Measurements from ENCODE around the gene LYST. TPM values are rescaled to one million over a fixed set of nuclear protein-coding genes. Genes with fewer than 3 reads are reported as not detected.

Gene LYST
- total RNA-seq, 2 experiments from 2014 or later: 4.0 to 8.2 TPM

GRCh38 chr1:235802573-235803346, 63.9 kb downstream of the LYST start:
- no peaks in the 10 kb centered on the region for H3K4me1 ChIP-seq (ENCODE audit: insufficient read depth, low read length, poor library complexity, severe bottlenecking)
- H3K4me2 ChIP-seq (ENCODE audit: low read length): no peak overlapping the region
- H3K27ac ChIP-seq (ENCODE audit: low read depth, low read length, poor library complexity, severe bottlenecking): no peak overlapping the region
- no peak overlapping the region for H3K4me3 ChIP-seq (ENCODE audit: low read depth, low read length, poor library complexity, severe bottlenecking)
- H3K36me3 ChIP-seq (ENCODE audit: insufficient read depth, low read length): no peaks in the 10 kb centered on the region
- H3K9me3 ChIP-seq (ENCODE audit: low read length): no peaks in the 10 kb centered on the region
- no peak for DNase-seq (ENCODE audit: low spot score)
- H3K79me2 ChIP-seq (ENCODE audit: insufficient read depth, low read depth, low read length): no peaks in the 10 kb centered on the region
- no peak for TF ChIP-seq CTCF (conservative IDR thresholded peaks at IDR 0.05; ENCODE audit: low read length)
- no peak for TF ChIP-seq EZH2phosphoT487 (IDR thresholded peaks at IDR 0.05; ENCODE audit: borderline replicate concordance, low read depth, low read length)
- POLR2A ChIA-PET: no interaction called here
- H4K20me1 ChIP-seq (ENCODE audit: insufficient read depth, low read length): no peaks in the 10 kb centered on the region
- no peak overlapping the region for H2AFZ ChIP-seq (ENCODE audit: low read length)
- no TSS peak for BruUV-seq (replicated peaks)
- no peaks in the 10 kb centered on the region for H3K9me2 ChIP-seq (ENCODE audit: insufficient read depth, low read length)
- CTCF ChIA-PET (ENCODE audit: unreplicated experiment): interaction anchor here (1.0 kb wide), 1 partner anchor 40 kb away, joined by 3 read pairs; no protein-coding TSS in a partner anchor
- intact Hi-C loops (cut with micrococcal nuclease; ENCODE audit: unreplicated experiment): no loop called here

- Histone ChIP-seq H3K9me2 (ENCODE audit: insufficient read depth, low read length) (no peaks in the 10 kb centered on the region), H3K27ac (ENCODE audit: low read depth, low read length, poor library complexity, severe bottlenecking) (no peak overlapping the region), H2AFZ (ENCODE audit: low read length) (no peak overlapping the region), H3K4me1 (ENCODE audit: insufficient read depth, low read length, poor library complexity, severe bottlenecking) (no peaks in the 10 kb centered on the region), H3K4me2 (ENCODE audit: low read length) (no peak overlapping the region), H3K4me3 (ENCODE audit: low read depth, low read length, poor library complexity, severe bottlenecking) (no peak overlapping the region), H3K36me3 (ENCODE audit: insufficient read depth, low read length) (no peaks in the 10 kb centered on the region), H3K79me2 (ENCODE audit: insufficient read depth, low read depth, low read length) (no peaks in the 10 kb centered on the region), H4K20me1 (ENCODE audit: insufficient read depth, low read length) (no peaks in the 10 kb centered on the region), H3K9me3 (ENCODE audit: low read length) (no peaks in the 10 kb centered on the region)
- ChIA-PET CTCF (ENCODE audit: unreplicated experiment) (no interaction called here), POLR2A (no interaction called here)
- intact Hi-C loops (cut with micrococcal nuclease; ENCODE audit: unreplicated experiment): no loop called here
- BruUV-seq (replicated peaks): no TSS peak
- TF ChIP-seq EZH2phosphoT487 (IDR thresholded peaks at IDR 0.05; ENCODE audit: borderline replicate concordance, low read depth, low read length) (no peak), CTCF (conservative IDR thresholded peaks at IDR 0.05; ENCODE audit: low read length) (no peak)
- no peak for DNase-seq (ENCODE audit: low spot score)
Measured at GRCh38 chr1:235799264-235799663, 67.4 kb downstream of the LYST start.

GRCh38 chr1:235791532-235792060, 75.1 kb downstream of the LYST start:
- Histone ChIP-seq H3K9me2 (ENCODE audit: insufficient read depth, low read length) (no peaks in the 10 kb centered on the region), H3K4me1 (ENCODE audit: insufficient read depth, low read length, poor library complexity, severe bottlenecking) (peaks cover 9% of the 10 kb centered on the region), H3K4me2 (ENCODE audit: low read length) (no peak overlapping the region), H3K79me2 (ENCODE audit: insufficient read depth, low read depth, low read length) (no peaks in the 10 kb centered on the region), H3K9me3 (ENCODE audit: low read length) (no peaks in the 10 kb centered on the region), H4K20me1 (ENCODE audit: insufficient read depth, low read length) (no peaks in the 10 kb centered on the region), H3K36me3 (ENCODE audit: insufficient read depth, low read length) (no peaks in the 10 kb centered on the region), H3K27ac (ENCODE audit: low read depth, low read length, poor library complexity, severe bottlenecking) (no peak overlapping the region), H2AFZ (ENCODE audit: low read length) (no peak overlapping the region), H3K4me3 (ENCODE audit: low read depth, low read length, poor library complexity, severe bottlenecking) (no peak overlapping the region)
- ChIA-PET CTCF (ENCODE audit: unreplicated experiment) (no interaction called here), POLR2A (no interaction called here)
- TF ChIP-seq EZH2phosphoT487 (IDR thresholded peaks at IDR 0.05; ENCODE audit: borderline replicate concordance, low read depth, low read length) (no peak), CTCF (conservative IDR thresholded peaks at IDR 0.05; ENCODE audit: low read length) (no peak)
- intact Hi-C loops (cut with micrococcal nuclease; ENCODE audit: unreplicated experiment): loop anchor here (5.0 kb wide), 1 partner anchor 181 kb away; no protein-coding TSS in a partner anchor
- no peak for DNase-seq (ENCODE audit: low spot score)
- no TSS peak for BruUV-seq (replicated peaks)

All from OCI-LY7 (cell line).